MCF 10A (cell line): Measurements from ENCODE around the gene MYOT. TPM values are rescaled to one million over a fixed set of nuclear protein-coding genes. Genes with fewer than 3 reads are reported as not detected.

ENCODE experiments used
- BruUV-seq: library from RNA; stranded (reverse); fragments of 400-500 nt; replicated peaks from 2 replicates; lab custom pipeline; 2021; lab: Mats Ljungman, UMichigan
- CTCF ChIA-PET: fragments of 300-600 bp; sonication (Branson Sonifier 250); formaldehyde crosslinking; extraction: SDS; loops from one replicate; lab custom pipeline; 2021; ENCODE audit warnings: antibody characterized with exemption, inconsistent platforms; lab: Yijun Ruan, JAX
- POLR2A ChIA-PET: fragments of 300-600, 350-650 bp; sonication (Branson Sonifier 250); formaldehyde crosslinking; extraction: SDS; loops from one replicate; lab custom pipeline; 2020; ENCODE audit warnings: antibody characterized with exemption, inconsistent platforms; lab: Yijun Ruan, JAX
- DNase-seq: peaks from one replicate; pipeline ENCODE4 v3.0.0-alpha.2; 2018; ENCODE audit not compliant: unreplicated experiment
- H3K27ac Mint-ChIP-seq: one replicate; pipeline ENCODE4 v1.8.0; 2022; ENCODE audit warnings: mild to moderate bottlenecking, low read depth, mixed read lengths; ENCODE audit not compliant: unreplicated experiment
- H3K27me3 Mint-ChIP-seq: one replicate; pipeline ENCODE4 v1.8.0; 2022; ENCODE audit warnings: mixed read lengths; ENCODE audit not compliant: insufficient read depth, unreplicated experiment
- H3K36me3 Mint-ChIP-seq: one replicate; pipeline ENCODE4 v1.8.0; 2022; ENCODE audit warnings: mild to moderate bottlenecking, moderate library complexity, mixed read lengths; ENCODE audit not compliant: insufficient read depth, unreplicated experiment
- H3K4me1 Mint-ChIP-seq: one replicate; pipeline ENCODE4 v1.8.0; 2022; ENCODE audit warnings: mixed read lengths; ENCODE audit not compliant: insufficient read depth, unreplicated experiment
- H3K4me3 Mint-ChIP-seq: one replicate; pipeline ENCODE4 v1.8.0; 2022; ENCODE audit warnings: mild to moderate bottlenecking, moderate library complexity, mixed read lengths; ENCODE audit not compliant: unreplicated experiment
- H3K9me3 Mint-ChIP-seq: one replicate; pipeline ENCODE4 v1.8.0; 2022; ENCODE audit warnings: mixed read lengths; ENCODE audit not compliant: unreplicated experiment
- CTCF ChIP-seq: fragments of 200-600 bp; IDR thresholded peaks from one replicate; pipeline ENCODE4 v1.8.0; 2022; ENCODE audit warnings: antibody characterized with exemption, mild to moderate bottlenecking; ENCODE audit not compliant: unreplicated experiment
- intact Hi-C: fragments of 100-400 bp; cut with micrococcal nuclease; formaldehyde crosslinking; loops from 2 replicates; pipeline ENCODE4 v1.14.1; 2022
- total RNA-seq: library from RNA; stranded (reverse); gene quantifications from 2 replicates; pipeline ENCODE4 v1.2.3, GENCODE V29; 2022

MYOT gene
- total RNA-seq, 1 experiment from 2014 or later = not detected

GRCh38 chr5:137932800-137933199 is 65.1 kb downstream of the MYOT start:
- TF ChIP-seq CTCF = no peak
- DNase-seq = no peak
- Mint-ChIP-seq H3K27me3 (no peaks in the 10 kb centered on the region), H3K27ac (no peak overlapping the region), H3K9me3 (no peaks in the 10 kb centered on the region), H3K36me3 (peaks cover 27% of the 10 kb centered on the region), H3K4me3 (no peak overlapping the region), H3K4me1 (no peaks in the 10 kb centered on the region)
- BruUV-seq = no TSS peak
- ChIA-PET CTCF (interaction anchor here (1.6 kb wide), 1 partner anchor 154 kb away, joined by 4 read pairs; no protein-coding TSS in a partner anchor), POLR2A (interaction anchor here (0.9 kb wide), 1 partner anchor 42 kb away, joined by 3 read pairs; no protein-coding TSS in a partner anchor)
- intact Hi-C loops = no loop called here

- BruUV-seq = no TSS peak
- CTCF ChIA-PET = interaction anchor here (0.6 to 1.6 kb wide), 2 partner anchors 155 to 417 kb away, joined by 3 to 4 read pairs; no protein-coding TSS in a partner anchor
These were observed 65.8 kb downstream of the MYOT start for GRCh38 chr5:137933491-137933911.

GRCh38 chr5:137935190-137935589 is 67.5 kb downstream of the MYOT start:
- no peak overlapping the region for H3K4me3 Mint-ChIP-seq
- BruUV-seq = no TSS peak
- no peak for TF ChIP-seq CTCF
- H3K27ac Mint-ChIP-seq = no peak overlapping the region
- H3K27me3 Mint-ChIP-seq = no peaks in the 10 kb centered on the region
- intact Hi-C loops = no loop called here
- no peak for DNase-seq
- no peaks in the 10 kb centered on the region for H3K9me3 Mint-ChIP-seq
- POLR2A ChIA-PET = interaction anchor here (0.6 to 1.3 kb wide), 4 partner anchors 10 to 165 kb away, joined by 3 to 4 read pairs (median 4); no protein-coding TSS in a partner anchor
- peaks cover 45% of the 10 kb centered on the region for H3K36me3 Mint-ChIP-seq
- CTCF ChIA-PET = interaction anchor here (0.6 to 1.4 kb wide), 2 partner anchors 9 to 20 kb away, joined by 4 to 5 read pairs; no protein-coding TSS in a partner anchor
- H3K4me1 Mint-ChIP-seq = no peaks in the 10 kb centered on the region

More at GRCh38 chr5:137933491-137933911, 65.8 kb downstream of the MYOT start:
- POLR2A ChIA-PET = interaction anchor here (0.9 kb wide), 1 partner anchor 43 kb away, joined by 3 read pairs; no protein-coding TSS in a partner anchor
- DNase-seq = no peak
- Mint-ChIP-seq H3K36me3 (peaks cover 34% of the 10 kb centered on the region), H3K27ac (no peak overlapping the region), H3K9me3 (no peaks in the 10 kb centered on the region), H3K4me3 (no peak overlapping the region), H3K4me1 (no peaks in the 10 kb centered on the region), H3K27me3 (no peaks in the 10 kb centered on the region)
- TF ChIP-seq CTCF = no peak
- intact Hi-C loops = no loop called here

- Mint-ChIP-seq H3K9me3 (no peaks in the 10 kb centered on the region), H3K4me3 (no peak overlapping the region), H3K4me1 (no peaks in the 10 kb centered on the region), H3K36me3 (peaks cover 50% of the 10 kb centered on the region), H3K27ac (no peak overlapping the region), H3K27me3 (no peaks in the 10 kb centered on the region)
- no peak for DNase-seq
- CTCF ChIA-PET = interaction anchor here (0.6 to 1.4 kb wide), 4 partner anchors 8 to 220 kb away, joined by 3 to 5 read pairs (median 4); no protein-coding TSS in a partner anchor
- intact Hi-C loops = no loop called here
- TF ChIP-seq CTCF = no peak
- BruUV-seq = no TSS peak
- POLR2A ChIA-PET = interaction anchor here (0.6 to 1.3 kb wide), 4 partner anchors 9 to 143 kb away, joined by 3 to 4 read pairs (median 4); no protein-coding TSS in a partner anchor
These were observed 68.0 kb downstream of the MYOT start for GRCh38 chr5:137935694-137936093.

Other genes with a start within 250 kb of the MYOT start
- 0.27 and 0.49 TPM in 2 replicates for gene KLHL3, start 131.8 kb upstream of the MYOT start, total RNA-seq
- 30.8 and 31.8 TPM in 2 replicates for gene HNRNPA0, start 113.5 kb upstream of the MYOT start, total RNA-seq
- gene PKD2L2, start 21.6 kb downstream of the MYOT start, total RNA-seq = not detected in 2 replicates
- 29.1 and 33.7 TPM in 2 replicates for gene FAM13B, start 165.2 kb downstream of the MYOT start, total RNA-seq
- gene WNT8A, start 216.2 kb downstream of the MYOT start, total RNA-seq = not detected in 2 replicates